ENCODE measurements around the gene GRID1.

The GRID1 gene

DNA sequence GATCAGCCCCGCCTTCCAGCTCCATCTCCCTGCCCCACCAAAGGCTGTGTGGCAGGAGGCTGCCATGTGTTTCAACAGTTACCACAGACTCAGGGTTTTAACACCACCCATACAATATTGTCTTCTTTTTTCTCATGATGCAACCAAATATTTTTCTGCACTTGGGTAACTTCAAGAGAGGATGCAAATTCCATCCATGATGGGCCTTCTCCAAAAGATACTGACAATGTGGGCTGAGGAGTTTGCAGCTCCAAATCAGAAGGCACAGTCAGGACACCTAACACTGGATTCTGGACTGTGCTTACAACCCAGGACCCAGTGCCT is 347.9 kb downstream of the GRID1 start:
- DNase-seq (ENCODE audit: low read depth in 2 of 2) = no peak
- no peak overlapping the region for H3K4me3 ChIP-seq (replicated peaks in 1 of 2; ENCODE audit: low read depth in 2 of 2, low read length in 2 of 2)
- TF ChIP-seq CTCF (IDR thresholded peaks at IDR 0.05; ENCODE audit: low read depth, low read length) = no peak

DNA sequence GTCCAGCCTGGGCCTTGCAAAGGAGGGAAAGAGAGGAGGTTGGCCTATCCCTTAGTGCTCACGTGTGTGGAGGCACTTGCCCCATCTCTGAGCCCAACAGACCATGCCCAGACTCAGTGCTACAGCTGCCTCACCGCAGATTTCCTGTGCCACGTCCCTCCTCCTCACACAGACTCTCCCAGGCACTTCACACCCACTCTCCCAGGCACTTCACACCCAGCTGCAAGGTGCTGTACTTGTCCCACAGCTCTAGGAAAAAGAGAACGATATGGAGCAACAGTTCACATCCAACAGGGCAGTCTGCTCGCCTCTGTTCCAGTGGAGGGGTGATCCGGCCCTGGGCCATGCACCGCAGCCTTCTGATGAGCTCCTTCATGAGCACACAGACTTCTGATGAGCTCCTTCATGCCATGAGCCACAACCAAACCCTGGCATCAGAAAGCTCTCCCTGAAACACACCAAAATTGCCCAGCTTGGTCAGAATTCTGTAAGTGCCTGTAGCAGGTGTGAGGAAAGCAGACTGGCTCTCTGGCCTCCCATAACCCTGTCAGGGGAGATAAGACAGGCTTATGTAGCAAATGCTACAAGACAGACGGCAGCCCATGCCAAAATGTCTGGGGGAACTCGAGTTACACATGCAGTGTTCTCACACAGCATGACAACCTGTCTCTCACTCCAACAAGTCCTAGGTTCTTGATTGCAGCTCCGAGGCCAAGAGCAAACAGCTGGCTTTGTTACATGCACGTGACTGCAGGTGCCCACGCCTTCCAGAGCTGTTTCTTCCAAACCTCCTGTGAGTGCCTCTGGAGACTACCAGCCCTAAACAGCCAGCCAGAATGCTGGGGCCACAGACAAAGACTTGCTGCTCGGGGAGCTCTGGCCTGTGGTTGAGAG is 348.5 kb downstream of the GRID1 start:
- TF ChIP-seq CTCF (IDR thresholded peaks at IDR 0.05; ENCODE audit: low read depth, low read length) = no peak
- H3K4me3 ChIP-seq (replicated peaks in 1 of 2; ENCODE audit: low read depth in 2 of 2, low read length in 2 of 2) = no peak overlapping the region
- DNase-seq (ENCODE audit: low read depth in 2 of 2) = no peak

GRCh38 chr10:86013568-86013967 is 353.0 kb downstream of the GRID1 start:
- no peak for DNase-seq (ENCODE audit: low read depth in 2 of 2)
- no peak overlapping the region for H3K4me3 ChIP-seq (replicated peaks in 1 of 2; ENCODE audit: low read depth in 2 of 2, low read length in 2 of 2)

GRCh38 chr10:86007171-86007570 is 359.4 kb downstream of the GRID1 start:
- H3K4me3 ChIP-seq (replicated peaks in 1 of 2; ENCODE audit: low read depth in 2 of 2, low read length in 2 of 2) = no peak overlapping the region
- no peak for DNase-seq (ENCODE audit: low read depth in 2 of 2)
- TF ChIP-seq CTCF (IDR thresholded peaks at IDR 0.05; ENCODE audit: low read depth, low read length) = no peak

More at GRCh38 chr10:86013568-86013967, 353.0 kb downstream of the GRID1 start:
- no peak for TF ChIP-seq CTCF (IDR thresholded peaks at IDR 0.05; ENCODE audit: low read depth, low read length)

GRCh38 chr10:86004337-86004736 is 362.3 kb downstream of the GRID1 start:
- no peak for TF ChIP-seq CTCF (IDR thresholded peaks at IDR 0.05; ENCODE audit: low read depth, low read length)
- no peak for DNase-seq (ENCODE audit: low read depth in 2 of 2)
- no peak overlapping the region for H3K4me3 ChIP-seq (replicated peaks in 1 of 2; ENCODE audit: low read depth in 2 of 2, low read length in 2 of 2)

DNA sequence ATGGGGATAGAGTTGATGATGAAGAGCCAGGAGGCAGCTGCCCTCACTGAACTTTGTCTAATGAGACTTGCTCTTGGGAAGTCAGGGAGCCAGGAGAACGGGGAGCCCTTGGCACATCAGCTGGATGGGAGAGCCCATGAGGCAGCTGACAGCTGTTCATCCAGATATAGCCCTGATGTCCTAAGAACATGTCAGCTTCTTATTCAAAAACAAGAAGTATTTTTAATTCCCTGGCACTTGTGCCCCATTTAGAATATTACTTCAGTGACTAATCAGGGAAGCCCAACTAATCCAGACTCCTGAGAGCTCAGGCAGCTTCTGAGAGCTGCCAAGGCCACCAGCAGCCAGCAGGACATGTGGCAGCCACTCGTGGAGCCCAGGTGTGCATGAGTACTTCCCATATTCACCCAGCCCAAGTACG is 363.4 kb downstream of the GRID1 start:
- no peak for TF ChIP-seq CTCF (IDR thresholded peaks at IDR 0.05; ENCODE audit: low read depth, low read length)

More for the DNA sequence above, 363.4 kb downstream of the GRID1 start:
- DNase-seq (ENCODE audit: low read depth in 2 of 2) = no peak
- H3K4me3 ChIP-seq (replicated peaks in 1 of 2; ENCODE audit: low read depth in 2 of 2, low read length in 2 of 2) = no peak overlapping the region
